ENCODE results near the gene CDCA7L. TPM values are rescaled to one million over a fixed set of nuclear protein-coding genes. Genes with fewer than 3 reads are reported as not detected.

Gene CDCA7L
- polyA plus RNA-seq, 1 of the 3 experiments (the other 2 are of a cell fraction), result 18.4 TPM

GRCh38 chr7:21948364-21948763 lies 2.7 kb upstream of the CDCA7L start (continued):
- TF ChIP-seq REST (IDR thresholded peaks at IDR 0.05; ENCODE audit: low read depth, low read length) (no peak), FOXM1 (IDR thresholded peaks at IDR 0.05; ENCODE audit: low read depth) (no peak), GATA2 (CRISPR knock-in tag; IDR thresholded peaks at IDR 0.05) (no peak), GABPA (IDR thresholded peaks at IDR 0.05; ENCODE audit: low read depth) (no peak)

- H3K27ac ChIP-seq (ENCODE audit: low read depth in 2 of 2, low read length in 1 of 2), result no peak overlapping the region
- TF ChIP-seq PBX3 (IDR thresholded peaks at IDR 0.05) (no peak), EZH2phosphoT487 (IDR thresholded peaks at IDR 0.05; ENCODE audit: borderline replicate concordance, low read depth) (no peak), MXI1 (IDR thresholded peaks at IDR 0.05; ENCODE audit: low read depth, low read length) (no peak), POLR2AphosphoS5 (IDR thresholded peaks at IDR 0.05; ENCODE audit: low read depth, low read length) (no peak), REST (IDR thresholded peaks at IDR 0.05; ENCODE audit: low read depth, low read length) (no peak), USF1 (IDR thresholded peaks at IDR 0.05; ENCODE audit: borderline replicate concordance, low read depth) (no peak), NRF1 (IDR thresholded peaks at IDR 0.05; ENCODE audit: low read depth, low read length) (no peak), RXRA (IDR thresholded peaks at IDR 0.05; ENCODE audit: borderline replicate concordance, low read depth) (no peak), TAF1 (IDR thresholded peaks at IDR 0.05; ENCODE audit: borderline replicate concordance, low read depth, low read length) (no peak), RCOR1 (IDR thresholded peaks at IDR 0.05; ENCODE audit: low read length) (no peak), MAX (IDR thresholded peaks at IDR 0.05; ENCODE audit: low read depth) (no peak), NFIC (IDR thresholded peaks at IDR 0.05; ENCODE audit: borderline replicate concordance) (no peak)
- no peaks in the 10 kb centered on the region for H4K20me1 ChIP-seq (ENCODE audit: insufficient read depth)
- CTCF ChIA-PET, result no interaction called here
- H3F3A ChIP-seq (replicated peaks; ENCODE audit: insufficient read depth), result no peaks in the 10 kb centered on the region
- no peak for DNase-seq
- POLR2A ChIA-PET, result no interaction called here
- peaks cover 0 to 6% of the 10 kb centered on the region in 2 experiments; a peak in 1 of 4 replicates for H3K4me1 ChIP-seq (ENCODE audit: control insufficient read depth in 1 of 2, insufficient read depth in 2 of 2, low read depth in 1 of 2, low read length in 1 of 2)
- no peaks in the 10 kb centered on the region for H3K36me3 ChIP-seq (replicated peaks in 1 of 2; ENCODE audit: control insufficient read depth in 1 of 2, insufficient read depth in 2 of 2, low read length in 1 of 2)
- no peaks in the 10 kb centered on the region for H3K9me2 ChIP-seq
- no peak overlapping the region for H3K4me3 ChIP-seq (ENCODE audit: low read depth in 2 of 2, low read length in 1 of 2)
- H3K9ac ChIP-seq, result no peak overlapping the region
- no peak overlapping the region for H3K4me2 ChIP-seq
- no peaks in the 10 kb centered on the region for H3K79me2 ChIP-seq (ENCODE audit: insufficient read depth)
- H3K9me3 ChIP-seq, result no peaks in the 10 kb centered on the region
- WGBS (ENCODE audit: low lambda C conversion rate), result 58% methylated on average over 2 of the region's 2 CpGs
- H3K27me3 ChIP-seq (ENCODE audit: insufficient read depth), result peaks cover 5% of the 10 kb centered on the region
- no peak overlapping the region for H2AFZ ChIP-seq (ENCODE audit: low read depth)
Observed at GRCh38 chr7:21947946-21948345, 2.2 kb upstream of the CDCA7L start.
